ENCODE data around the gene GBF1.

- TF ChIP-seq SMC3 (IDR thresholded peaks at IDR 0.05; ENCODE audit: low read depth, low read length), result peak; percentile 87
- no peak for TF ChIP-seq TAF1 (IDR thresholded peaks at IDR 0.05; ENCODE audit: borderline replicate concordance, low read depth, low read length)
- TF ChIP-seq JUND (IDR thresholded peaks at IDR 0.05), result no peak
- TF ChIP-seq REST (IDR thresholded peaks at IDR 0.05; ENCODE audit: low read depth, low read length), result no peak
- no peak for TF ChIP-seq RCOR1 (IDR thresholded peaks at IDR 0.05; ENCODE audit: low read length)
- no peak for TF ChIP-seq MAX (IDR thresholded peaks at IDR 0.05; ENCODE audit: low read depth)
- TF ChIP-seq POLR2AphosphoS5 (IDR thresholded peaks at IDR 0.05; ENCODE audit: low read depth, low read length), result no peak
- peak; percentile 96 for TF ChIP-seq CTCF (IDR thresholded peaks at IDR 0.05)
- no peak for TF ChIP-seq EZH2phosphoT487 (IDR thresholded peaks at IDR 0.05; ENCODE audit: borderline replicate concordance, low read depth)
These were observed 106.9 kb downstream of the GBF1 start for GRCh38 chr10:102352066-102352715.
